PC-3 (cell line): ENCODE data around the gene MAML3.

Source experiments
- CTCF ChIP-seq: fragments of 300-600 bp; sonication (generic); conservative IDR thresholded peaks from 2 replicates; pipeline ENCODE4 v1.5.1; 2017; ENCODE audit warnings: antibody characterized with exemption, low read depth, mild to moderate bottlenecking, low read length
- EZH2 ChIP-seq: fragments of 300-600 bp; sonication (generic); IDR thresholded peaks from one replicate; pipeline ENCODE4 v1.6.1; 2017; ENCODE audit warnings: antibody characterized with exemption, mild to moderate bottlenecking, low read length; ENCODE audit not compliant: unreplicated experiment
- EZH2phosphoT487 ChIP-seq: fragments of 300-600 bp; sonication (generic); IDR thresholded peaks from 2 replicates; pipeline ENCODE4 v1.6.1; 2018; ENCODE audit warnings: mild to moderate bottlenecking, antibody characterized with exemption, low read length, borderline replicate concordance

- TF ChIP-seq EZH2 (no peak), EZH2phosphoT487 (no peak), CTCF (no peak)
These were observed 181.7 kb downstream of the MAML3 start for GRCh38 chr4:139972305-139972704.
